Ovary (tissue), 9 donors: ENCODE data around the gene MON1A. TPM values are rescaled to one million over a fixed set of nuclear protein-coding genes. Genes with fewer than 3 reads are reported as not detected.

Experiments
- DNase-seq, 5 donors: peaks; one replicate each; pipeline ENCODE4 v3.0.0-alpha.2; 2019 to 2020
- H3K27ac ChIP-seq, 2 donors: fragments of 200-600 bp; one replicate each; pipeline versions ENCODE4 v1.5.1 to v1.8.0; 2019 to 2022
- H3K27me3 ChIP-seq: fragments of 200-600 bp; one replicate; pipeline ENCODE4 v1.8.0; 2022
- H3K36me3 ChIP-seq: fragments of 200-600 bp; sonication (generic); one replicate; pipeline ENCODE4 v1.5.1; 2019
- H3K4me1 ChIP-seq: one replicate; pipeline ENCODE4 v1.8.1; 2013; ENCODE audit warnings: mild to moderate bottlenecking, moderate library complexity; ENCODE audit not compliant: insufficient read depth
- H3K4me3 ChIP-seq: fragments of 200-600 bp; sonication (generic); one replicate; pipeline ENCODE4 v1.5.1; 2017
- H3K9me3 ChIP-seq, 2 donors: fragments of 200-600 bp in 1 of 2; sonication (generic) in 1 of 2; one replicate each; pipeline versions ENCODE4 v1.5.1 to v1.8.1; 2013 to 2019; ENCODE audit warnings: mild to moderate bottlenecking in 1 of 2, moderate library complexity in 1 of 2
- CTCF ChIP-seq, 3 donors: fragments of 450-650 bp in 2 of 3; fragments of 200-600 bp in 1 of 3; IDR thresholded peaks; one replicate each; pipeline versions ENCODE4 v1.5.1 to v1.8.0; 2016 to 2022; ENCODE audit warnings: antibody characterized with exemption in 3 of 3, mild to moderate bottlenecking in 1 of 3
- EP300 ChIP-seq: sonication (generic); formaldehyde crosslinking; IDR thresholded peaks from one replicate; pipeline ENCODE4 v1.6.1; 2017; ENCODE audit warnings: antibody characterized with exemption
- POLR2A ChIP-seq: fragments of 450-650 bp; IDR thresholded peaks from one replicate; pipeline ENCODE4 v1.6.1; 2017; ENCODE audit warnings: antibody characterized with exemption, mild to moderate bottlenecking, moderate library complexity
- WGBS, 3 donors: extraction: QIAGEN DNeasy Blood & Tissue Kit in 1 of 3; methylation state at CpG; one replicate each; pipeline versions ENCODE4 v1.1.5 to v1.1.7; 2013 to 2017; 5-methylcytosine and 5-hydroxymethylcytosine counted together
- intact Hi-C, 4 donors: fragments of 100-400 bp; cut with DNase I; formaldehyde crosslinking; loops; one replicate each; pipeline versions ENCODE4 v1.11.0 to v1.15.1; 2022 to 2023
- polyA plus RNA-seq, 2 donors: library from polyadenylated mRNA; stranded (reverse); fragments of 200-250 nt in 1 of 2; fragments of 350-450 nt in 1 of 2; fragmentation: Illumina TruSeq in 1 of 2; extraction: RNeasy Lipid Tissue Mini Kit (QIAGEN cat#74804) in 1 of 2; gene quantifications; one replicate each; pipeline ENCODE4 v1.2.3, GENCODE V29; 2013 to 2014
- total RNA-seq, 7 donors: library from RNA; depleted of rRNA in 2 of 7; stranded (reverse); fragments of >200 nt in 2 of 7; fragmentation: NEBNext Ultra II Directional in 3 of 7; extraction: Animal tissue kit (Norgen Biotek cat#: 25700) in 3 of 7; gene quantifications; one replicate each; pipeline versions ENCODE4 v1.1.0 to v1.2.4, GENCODE V29; 2016 to 2023
- donor health status: DM: no; HTN: no; CAD: no; lungs with moderate emphysema.
- donor health status: DM: no; HTN: no; CAD: no.
- donor health status: Bipolar disorder and iron deficiency.
- donor health status: DM: yes; HTN: yes; CAD: no.
- donor health status: DM: no; HTN: no; CAD: no.
- donor health status: DM: yes; HTN: yes; CAD: no.

Gene MON1A
- total and polyA plus RNA-seq, 9 donors = 2.8 to 13.2 (median 7.1) TPM

- TF ChIP-seq CTCF (IDR thresholded peaks at IDR 0.05) (no peak), EP300 (no peak), POLR2A (no peak)
- intact Hi-C loops = loop anchor here in 1 of 4 donors (10.0 kb wide), 1 partner anchor 156 kb away; no protein-coding TSS in a partner anchor
- no peaks in the 10 kb centered on the region for H3K27me3 ChIP-seq
- no peak overlapping the region for H3K27ac ChIP-seq
- H3K36me3 ChIP-seq = no peaks in the 10 kb centered on the region
- 1 to 2% (median 2%) methylated on average over 16 to 23 of the region's 23 CpGs for WGBS, 3 donors
- DNase-seq = no peak
- H3K4me3 ChIP-seq = no peak overlapping the region
- no peaks in the 10 kb centered on the region for H3K9me3 ChIP-seq
- H3K4me1 ChIP-seq = no peaks in the 10 kb centered on the region
Measured at GRCh38 chr3:49868862-49869466, 60.6 kb downstream of the MON1A start.

GRCh38 chr3:49867871-49868321, 61.7 kb downstream of the MON1A start:
- TF ChIP-seq CTCF (IDR thresholded peaks at IDR 0.05) (no peak), POLR2A (no peak), EP300 (no peak)
- DNase-seq = no peak
- no peak overlapping the region for H3K27ac ChIP-seq
- no peaks in the 10 kb centered on the region for H3K9me3 ChIP-seq
- H3K27me3 ChIP-seq = no peaks in the 10 kb centered on the region
- H3K36me3 ChIP-seq = no peaks in the 10 kb centered on the region
- no peaks in the 10 kb centered on the region for H3K4me1 ChIP-seq
- intact Hi-C loops = loop anchor here in 1 of 4 donors (10.0 kb wide), 1 partner anchor 157 kb away; no protein-coding TSS in a partner anchor
- WGBS, 3 donors = 7 to 9% (median 8%) methylated on average over 7 of the region's 7 CpGs
- no peak overlapping the region for H3K4me3 ChIP-seq

- H3K36me3 ChIP-seq = no peaks in the 10 kb centered on the region
- TF ChIP-seq POLR2A = no peak
- TF ChIP-seq EP300 = no peak
- no peak for DNase-seq
- no peak overlapping the region for H3K27ac ChIP-seq
- H3K4me3 ChIP-seq = no peak overlapping the region
- intact Hi-C loops = loop anchor here in 1 of 4 donors (10.0 kb wide), 1 partner anchor 157 kb away; no protein-coding TSS in a partner anchor
- H3K9me3 ChIP-seq = no peaks in the 10 kb centered on the region
- H3K27me3 ChIP-seq = no peaks in the 10 kb centered on the region
- no peaks in the 10 kb centered on the region for H3K4me1 ChIP-seq
- WGBS, 3 donors = 79 to 90% (median 80%) methylated on average over 1 of the region's 1 CpG
Measured at GRCh38 chr3:49867400-49867799, 62.2 kb downstream of the MON1A start.

GRCh38 chr3:49865198-49865784, 64.3 kb downstream of the MON1A start:
- no peaks in the 10 kb centered on the region for H3K9me3 ChIP-seq
- DNase-seq = no peak
- TF ChIP-seq EP300 = no peak
- no peak for TF ChIP-seq POLR2A
- TF ChIP-seq CTCF (IDR thresholded peaks at IDR 0.05) = no peak
- no peak overlapping the region for H3K27ac ChIP-seq
- H3K36me3 ChIP-seq = no peaks in the 10 kb centered on the region
- H3K4me1 ChIP-seq = no peaks in the 10 kb centered on the region
- H3K4me3 ChIP-seq = no peak overlapping the region
- 35 to 48% (median 45%) methylated on average over 6 to 7 of the region's 7 CpGs for WGBS, 3 donors
- intact Hi-C loops = loop anchor here in 1 of 4 donors (10.0 kb wide), 1 partner anchor 160 kb away; no protein-coding TSS in a partner anchor
- no peaks in the 10 kb centered on the region for H3K27me3 ChIP-seq

- intact Hi-C loops = loop anchor here in 1 of 4 donors (10.0 kb wide), 1 partner anchor 160 kb away; no protein-coding TSS in a partner anchor
- no peaks in the 10 kb centered on the region for H3K27me3 ChIP-seq
Measured at GRCh38 chr3:49864505-49864904, 65.1 kb downstream of the MON1A start.

More at GRCh38 chr3:49864505-49864904, 65.1 kb downstream of the MON1A start:
- WGBS, 3 donors = 56 to 60% (median 59%) methylated on average over 5 of the region's 5 CpGs
- H3K4me3 ChIP-seq = no peak overlapping the region
- H3K36me3 ChIP-seq = no peaks in the 10 kb centered on the region
- H3K4me1 ChIP-seq = no peaks in the 10 kb centered on the region
- H3K27ac ChIP-seq = no peak overlapping the region
- no peak for DNase-seq
- H3K9me3 ChIP-seq = no peaks in the 10 kb centered on the region
- TF ChIP-seq EP300 (no peak), CTCF (IDR thresholded peaks at IDR 0.05) (no peak), POLR2A (no peak)
